HG03064 (cell line): Measurements from ENCODE around the gene GGA1.
"Not testable (repeated sequence)": the region's sequence is repeated elsewhere in the genome, so short reads cannot be mapped to it uniquely, and the experiment has no call there.

Experiments used
- ATAC-seq: cut with Tn5 transposase; IDR thresholded peaks from one replicate; pipeline ENCODE4 v1.9.1; 2021; ENCODE audit warnings: low read depth; ENCODE audit not compliant: unreplicated experiment

GGA1 gene

DNA sequence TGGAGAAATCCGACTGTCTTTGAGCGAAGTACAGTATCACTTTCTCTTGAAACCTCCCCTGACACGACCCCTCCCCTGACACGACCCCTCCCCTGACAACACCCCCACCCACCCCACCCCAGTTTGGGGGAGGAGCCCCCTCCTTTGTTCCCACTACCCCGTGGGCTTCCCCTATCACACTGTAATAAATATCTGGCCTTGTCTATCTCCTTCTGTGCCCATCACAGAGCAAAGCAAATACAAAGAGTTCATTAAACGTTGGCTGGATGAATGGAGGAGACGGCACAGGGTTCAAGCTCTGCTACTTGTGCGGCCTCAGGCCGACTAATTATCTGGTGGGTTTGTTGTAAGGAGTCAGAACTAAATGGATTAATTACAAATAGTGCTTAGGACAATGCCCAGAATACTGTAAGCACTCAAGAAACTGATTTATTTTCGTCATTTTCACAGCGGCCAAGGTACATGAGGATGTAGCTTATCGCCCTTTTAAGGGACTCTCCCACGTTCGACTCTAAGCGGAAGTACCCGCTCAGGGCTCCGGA is 628 bp upstream of the GGA1 start:
- no peak for ATAC-seq

DNA sequence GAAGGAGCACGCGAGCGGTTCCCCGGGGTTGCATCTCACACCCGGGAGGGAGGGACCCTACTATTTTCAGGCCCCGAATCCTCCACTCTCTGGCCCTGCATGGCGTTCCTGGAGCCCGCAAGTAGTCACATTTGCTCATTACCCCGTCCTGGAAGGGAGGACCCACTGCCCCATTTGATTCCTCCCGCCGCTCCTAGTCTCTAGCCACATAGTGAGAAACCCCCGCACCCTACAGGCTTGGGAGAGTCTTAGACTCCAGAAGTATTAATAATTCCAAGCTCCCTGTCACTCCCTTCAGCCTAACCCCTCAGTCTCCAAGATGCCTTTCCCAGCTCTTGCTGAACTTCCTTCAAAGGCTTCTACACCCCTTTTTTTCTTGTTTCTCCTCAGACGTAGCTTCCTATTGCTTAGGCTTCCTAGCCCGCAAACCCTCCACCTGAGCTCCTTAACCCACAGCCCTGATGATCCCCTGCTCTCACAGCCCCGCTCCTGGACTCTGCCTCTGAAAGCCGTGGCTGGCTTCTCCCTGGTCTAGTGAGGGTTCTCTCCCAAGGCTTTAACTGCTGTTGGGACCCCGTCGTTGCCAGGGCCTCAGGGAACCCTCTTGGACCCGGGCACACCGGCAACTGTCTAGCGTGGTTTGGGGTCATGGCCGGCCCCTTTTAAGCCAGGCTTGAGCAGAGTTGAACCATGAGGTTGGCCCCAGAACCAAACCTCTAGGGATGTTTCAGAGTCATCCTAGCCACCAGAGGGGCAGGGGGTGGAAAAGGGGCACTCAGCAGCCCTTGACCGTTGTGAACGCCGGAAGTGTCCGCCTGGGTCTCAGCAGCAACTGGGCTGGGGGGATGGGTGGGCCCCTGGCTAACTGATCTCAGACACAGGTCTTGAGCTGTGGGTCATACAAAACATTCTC is 862 bp downstream of the GGA1 start:
- ATAC-seq, result no peak

DNA sequence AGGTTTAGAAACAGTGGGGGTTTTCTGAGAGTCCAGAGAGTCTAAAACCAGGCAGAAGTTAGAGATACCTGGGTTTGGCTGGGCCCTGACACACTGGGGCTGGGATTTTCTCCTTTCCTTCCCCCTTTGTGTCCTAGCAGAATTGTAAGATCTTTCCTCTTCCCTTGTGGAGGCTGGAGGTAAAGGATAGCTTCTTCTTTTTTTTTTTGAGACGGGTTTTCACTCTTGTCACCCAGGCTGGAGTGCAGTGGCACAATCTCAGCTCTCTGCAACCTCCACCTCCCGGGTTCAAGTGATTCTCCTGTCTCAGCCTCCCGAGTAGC is 1.5 kb downstream of the GGA1 start:
- ATAC-seq, result not testable (repeated sequence)

DNA sequence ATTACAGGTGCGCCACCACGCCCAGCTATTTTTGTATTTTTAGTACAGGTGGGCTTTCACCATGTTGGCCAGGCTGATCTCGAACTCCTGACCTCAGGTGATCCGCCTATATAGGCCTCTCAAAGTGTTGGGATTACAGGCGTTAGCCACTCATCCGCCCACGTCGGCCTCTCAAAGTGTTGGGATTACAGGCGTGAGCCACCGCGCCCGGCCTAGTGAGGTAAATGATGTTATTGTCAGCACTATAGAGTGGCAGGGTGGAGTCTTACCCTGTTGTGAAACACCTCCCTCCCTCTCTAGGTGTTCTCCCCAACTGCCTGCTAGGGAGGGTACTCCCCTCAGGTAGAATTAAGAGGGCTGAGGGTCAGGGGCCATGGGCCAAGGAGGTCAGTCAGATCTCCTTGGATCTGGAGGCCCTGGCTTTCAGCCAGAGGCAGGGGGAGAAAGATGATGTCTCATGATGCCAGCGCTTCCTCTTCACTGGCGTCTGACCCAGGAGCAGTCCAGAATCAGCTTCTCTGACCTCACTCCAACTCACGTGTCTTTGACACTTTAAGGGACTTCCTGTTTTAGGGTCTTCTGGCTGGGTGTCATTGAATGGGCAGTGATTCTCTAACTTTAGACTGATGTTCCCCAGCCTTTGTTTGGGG is 2.0 kb downstream of the GGA1 start:
- ATAC-seq, result no peak

DNA sequence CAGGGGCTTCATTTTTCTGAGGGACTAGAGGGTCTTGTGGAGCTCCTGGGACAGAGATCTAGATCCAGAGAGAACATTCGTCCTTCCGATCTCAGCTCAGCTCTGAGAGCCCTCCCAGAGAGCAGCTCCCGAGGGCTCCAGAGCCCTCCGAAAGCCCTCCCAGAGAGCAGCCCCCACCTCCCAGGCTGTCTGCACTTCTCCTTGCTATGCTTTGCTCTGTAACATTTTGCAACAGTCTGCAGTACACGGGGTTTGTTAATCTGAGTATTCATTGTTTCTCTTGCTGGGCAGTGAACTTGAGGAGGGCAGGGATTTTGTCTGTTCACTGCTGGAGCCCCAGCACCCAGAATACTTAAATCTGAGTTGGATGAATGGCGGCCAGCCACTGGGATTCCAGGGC is 2.6 kb downstream of the GGA1 start:
- ATAC-seq, result no peak

DNA sequence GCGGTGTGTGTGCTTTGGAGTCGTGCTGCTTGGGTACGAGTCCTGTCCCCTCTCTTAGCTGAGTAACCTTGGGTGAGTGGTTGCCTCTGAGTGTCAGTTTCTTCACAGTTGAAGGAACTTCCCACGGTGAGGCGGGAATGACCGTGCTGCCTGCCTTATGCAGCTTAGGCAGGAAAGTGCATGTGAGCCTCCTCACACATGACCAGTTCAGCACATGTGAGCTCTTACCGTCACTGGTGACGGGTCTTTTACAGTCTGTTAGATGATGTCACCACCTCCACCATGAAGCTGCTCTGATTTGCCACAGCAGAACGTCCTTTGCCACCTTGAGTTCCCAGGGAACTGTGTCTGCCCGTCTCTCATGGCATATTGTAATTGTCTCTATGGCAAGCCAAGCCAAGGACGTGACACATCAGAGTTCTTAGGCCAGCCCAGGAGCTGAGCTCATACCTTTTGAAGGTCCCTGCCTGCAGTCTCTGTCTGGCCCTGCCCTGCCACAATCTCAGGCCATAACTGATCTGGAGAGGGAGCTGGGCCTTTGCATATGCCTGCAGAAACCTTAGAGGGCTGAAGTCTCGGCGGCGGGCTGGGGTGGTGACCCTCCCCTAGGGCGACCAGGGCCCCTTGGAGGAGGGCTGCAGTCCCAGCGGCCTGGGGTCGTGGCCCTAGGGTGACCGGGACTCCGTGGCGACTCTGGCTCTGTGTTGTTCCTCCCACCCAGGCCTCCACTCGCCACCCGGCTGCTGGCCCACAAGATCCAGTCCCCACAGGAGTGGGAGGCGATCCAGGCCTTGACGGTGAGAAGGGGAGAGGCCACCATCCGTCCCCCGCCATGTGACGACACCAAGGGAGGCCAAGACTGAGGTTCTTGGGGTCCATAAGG is 7.8 kb downstream of the GGA1 start:
- no peak for ATAC-seq

DNA sequence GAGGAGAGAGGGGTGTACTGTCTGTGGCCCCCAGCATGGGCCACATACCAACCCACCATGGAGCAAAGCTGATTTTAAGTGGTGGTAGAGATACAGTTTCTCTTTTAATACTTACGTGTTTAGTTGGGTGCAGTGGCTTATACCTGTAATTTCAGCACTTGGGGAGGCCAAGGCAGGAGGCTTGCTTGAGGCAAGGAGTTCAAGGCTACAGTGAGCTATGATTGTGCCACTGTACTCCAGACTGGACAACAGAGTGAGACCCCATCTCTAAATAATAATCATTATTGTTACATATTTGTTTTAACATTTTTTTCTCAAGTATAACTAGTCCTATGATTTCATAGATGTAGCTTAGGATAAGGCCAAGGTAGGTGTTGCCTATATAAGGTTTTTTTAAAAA is 8.8 kb downstream of the GGA1 start:
- no peak for ATAC-seq

DNA sequence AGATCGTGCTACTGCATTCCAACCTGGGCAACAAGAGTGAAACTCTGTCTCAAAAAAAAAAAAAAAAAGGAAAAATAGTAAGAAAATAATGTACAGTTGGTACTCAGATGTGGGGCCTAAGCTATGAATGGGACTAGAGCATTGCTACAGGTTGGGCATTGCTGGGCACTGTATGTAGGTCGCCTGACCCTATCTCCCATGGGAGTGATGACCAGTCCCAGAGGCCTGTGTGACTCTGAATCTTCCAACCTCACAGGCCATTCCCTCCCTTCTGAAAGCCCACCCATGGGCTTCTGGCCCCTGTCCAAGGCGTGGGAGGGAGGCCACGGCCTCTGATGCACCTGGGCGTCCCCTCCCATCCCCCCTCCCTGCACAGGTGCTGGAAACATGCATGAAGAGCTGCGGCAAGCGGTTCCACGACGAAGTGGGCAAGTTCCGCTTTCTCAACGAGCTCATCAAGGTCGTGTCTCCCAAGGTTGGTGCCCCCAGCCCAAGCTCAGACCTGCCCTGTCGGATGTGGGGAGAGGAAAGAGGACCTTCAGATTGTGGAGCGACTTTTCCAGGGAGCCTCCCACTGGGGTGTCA is 9.5 kb downstream of the GGA1 start:
- ATAC-seq, result no peak

DNA sequence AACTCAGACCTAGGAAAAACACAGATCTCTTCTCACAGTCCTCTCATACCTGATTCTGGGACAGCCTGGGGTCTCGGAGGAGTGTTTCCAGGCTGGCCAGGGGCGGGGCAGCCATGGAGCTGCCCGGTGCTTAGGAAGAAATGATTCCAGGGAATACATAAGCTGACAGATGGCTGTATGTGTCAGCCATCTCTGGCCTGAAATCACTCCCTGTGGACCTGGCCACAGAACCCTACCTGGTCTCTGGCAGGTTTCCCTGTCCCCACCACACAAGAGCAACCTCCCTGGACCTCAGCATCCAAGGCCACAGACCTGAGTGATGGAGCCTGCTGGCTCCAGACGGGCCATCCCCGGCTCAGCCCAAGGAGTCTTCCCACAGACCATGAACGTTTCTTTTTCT is 10.0 kb downstream of the GGA1 start:
- ATAC-seq, result no peak

GRCh38 chr22:37619991-37620390 is 11.4 kb downstream of the GGA1 start:
- no peak for ATAC-seq

GRCh38 chr22:37621352-37621860 is 12.8 kb downstream of the GGA1 start:
- no peak for ATAC-seq

DNA sequence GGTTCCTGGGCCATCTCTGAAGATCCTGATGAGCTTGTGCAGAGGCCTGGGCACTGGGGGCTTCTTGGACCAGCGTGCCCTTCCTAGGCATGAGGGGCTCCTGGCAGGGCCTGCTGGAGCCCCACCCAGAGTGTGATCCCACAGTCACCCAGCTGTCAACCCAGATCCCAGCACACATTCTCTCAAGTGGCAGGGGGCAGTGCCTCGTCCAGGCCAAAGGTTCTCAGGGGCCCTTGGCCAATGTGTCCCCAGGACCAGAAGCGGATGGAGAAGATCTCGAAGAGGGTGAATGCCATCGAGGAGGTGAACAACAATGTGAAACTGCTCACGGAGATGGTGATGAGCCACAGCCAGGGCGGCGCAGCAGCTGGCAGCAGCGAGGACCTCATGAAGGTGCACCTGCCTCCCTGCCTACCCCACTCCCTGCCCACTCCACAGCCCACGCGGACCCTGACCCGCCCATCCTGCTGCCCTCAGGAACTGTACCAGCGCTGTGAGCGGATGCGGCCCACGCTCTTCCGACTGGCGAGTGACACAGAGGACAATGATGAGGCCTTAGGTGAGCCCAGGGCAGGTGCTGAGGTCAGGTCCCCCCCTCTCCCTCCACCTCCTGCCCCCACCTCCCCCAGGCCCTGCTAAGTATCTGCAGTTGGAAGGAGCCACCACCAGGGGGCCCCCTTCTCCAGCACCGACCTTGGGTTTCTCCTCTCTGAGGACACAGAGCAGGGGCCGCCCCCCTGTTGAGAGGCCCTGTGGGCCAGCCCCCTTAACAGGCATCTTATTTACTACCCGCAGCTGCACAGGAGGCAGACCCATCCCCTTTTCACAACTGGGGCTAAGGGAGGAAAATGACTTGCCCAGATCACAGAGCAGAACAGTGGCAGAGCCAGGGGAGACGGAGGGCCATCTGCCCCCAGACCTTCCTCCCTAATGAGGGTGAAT is 14.7 kb downstream of the GGA1 start:
- no peak for ATAC-seq

DNA sequence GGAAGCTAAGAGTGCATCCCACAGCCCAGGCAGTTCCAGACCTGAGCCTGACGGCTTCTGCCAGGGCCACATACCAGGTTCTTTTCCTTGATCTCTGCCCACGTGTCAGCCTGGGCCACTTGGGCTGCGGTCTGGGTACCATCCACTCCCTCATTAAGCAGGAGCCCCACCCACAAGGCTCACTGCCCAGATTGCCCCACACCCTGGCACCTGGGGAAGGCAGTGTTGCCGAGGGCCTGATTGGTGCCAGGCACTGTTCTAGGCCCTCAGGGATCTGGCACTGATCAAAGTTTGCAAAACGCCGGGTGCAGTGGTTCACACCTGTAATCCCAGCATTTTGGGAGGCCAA is 15.4 kb downstream of the GGA1 start:
- ATAC-seq, result no peak

DNA sequence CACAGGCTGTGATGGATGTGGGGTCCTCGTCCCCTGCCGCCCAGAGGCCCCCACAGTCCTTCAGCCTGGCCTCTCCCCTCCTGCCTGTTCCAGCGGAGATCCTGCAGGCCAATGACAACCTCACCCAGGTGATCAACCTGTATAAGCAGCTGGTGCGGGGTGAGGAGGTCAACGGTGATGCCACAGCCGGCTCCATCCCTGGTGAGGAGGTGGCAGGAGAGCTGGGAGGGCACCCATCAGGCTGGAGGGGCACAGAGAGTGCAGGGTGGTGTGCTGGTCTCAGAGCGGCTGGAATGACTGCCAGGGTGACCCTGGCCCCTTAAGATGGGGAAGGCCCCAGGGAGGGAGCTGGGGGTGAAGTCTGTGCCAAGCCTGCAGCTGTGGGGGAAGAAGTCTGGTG is 16.2 kb downstream of the GGA1 start:
- no peak for ATAC-seq

DNA sequence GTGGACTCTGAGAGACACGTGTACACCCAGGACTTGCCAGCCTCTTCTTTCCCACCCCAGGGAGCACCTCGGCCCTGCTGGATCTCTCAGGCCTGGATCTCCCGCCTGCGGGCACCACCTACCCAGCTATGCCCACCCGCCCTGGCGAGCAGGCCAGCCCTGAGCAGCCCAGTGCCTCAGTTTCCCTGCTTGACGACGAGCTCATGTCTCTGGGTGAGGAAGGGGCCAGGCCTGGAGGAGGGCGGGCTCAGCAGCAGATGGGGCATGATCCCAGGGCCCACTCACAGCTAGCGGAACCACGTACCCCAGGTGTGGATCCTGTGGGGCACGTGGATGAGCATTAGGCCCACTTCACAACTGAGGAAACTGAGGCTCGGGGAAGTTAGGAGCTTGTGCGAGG is 17.1 kb downstream of the GGA1 start:
- ATAC-seq, result no peak

DNA sequence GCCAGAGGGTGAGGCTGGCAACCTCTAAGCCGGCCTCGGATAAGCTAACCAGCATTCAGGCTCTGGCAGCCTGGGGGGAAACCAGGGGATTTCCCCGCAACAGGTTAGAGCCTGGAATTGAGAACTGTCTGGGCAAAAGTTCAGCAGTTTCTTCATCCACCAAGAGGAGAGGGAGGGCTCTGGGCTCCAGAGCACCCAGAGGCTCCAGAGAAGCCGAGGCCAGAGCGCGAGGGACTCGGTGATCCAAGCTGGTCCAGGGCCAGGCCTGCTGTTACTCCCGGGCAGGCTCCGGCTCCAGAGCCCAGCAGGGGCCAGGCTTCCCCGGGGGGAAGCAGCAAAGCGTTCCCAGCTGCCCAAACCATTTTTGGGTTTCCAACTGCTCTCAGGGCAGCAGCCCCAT is 17.5 kb downstream of the GGA1 start:
- no peak for ATAC-seq

- ATAC-seq, result no peak
Observed at GRCh38 chr22:37626556-37627075, 18.0 kb downstream of the GGA1 start.

- ATAC-seq, result no peak
Observed at GRCh38 chr22:37627121-37627520, 18.5 kb downstream of the GGA1 start.

DNA sequence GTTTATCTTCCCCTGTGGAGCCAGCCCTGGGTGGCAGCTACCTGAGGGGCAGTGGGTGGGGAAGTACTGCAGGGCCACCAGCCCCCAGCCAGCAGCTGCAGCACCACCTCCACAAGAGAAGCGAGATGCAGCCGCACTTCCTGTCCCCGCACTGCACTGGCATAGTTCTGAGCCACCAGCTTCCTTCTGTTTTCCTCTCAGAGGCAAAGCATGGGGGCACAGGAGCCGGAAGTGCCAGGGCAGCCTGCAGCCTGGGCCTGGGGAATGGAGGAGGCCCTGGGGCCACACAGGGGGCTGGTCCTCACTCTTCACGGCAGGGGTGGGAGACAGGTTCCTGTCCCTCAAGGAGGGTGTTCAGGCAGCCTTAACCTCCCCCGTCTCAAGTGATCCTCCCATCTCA is 18.9 kb downstream of the GGA1 start:
- ATAC-seq, result no peak
